Mesothelial cell of epicardium (in vitro differentiated cells): ENCODE data around the gene RAB27B. TPM values are rescaled to one million over a fixed set of nuclear protein-coding genes. Genes with fewer than 3 reads are reported as not detected.

Source experiments
- DNase-seq, 2 experiments: peaks; one replicate each; pipeline ENCODE4 v3.0.0; 2021; ENCODE audit warnings: low spot score in 2 of 2; ENCODE audit not compliant: unreplicated experiment in 2 of 2
- H3K27ac Mint-ChIP-seq: 2 replicates; pipeline ENCODE4 v1.8.0; 2021; ENCODE audit warnings: mixed read lengths
- H3K27me3 Mint-ChIP-seq: 2 replicates; pipeline ENCODE4 v1.8.0; 2021; ENCODE audit warnings: low read depth, mixed read lengths
- H3K36me3 Mint-ChIP-seq: 2 replicates; pipeline ENCODE4 v1.8.0; 2021; ENCODE audit warnings: mixed read lengths
- H3K4me1 Mint-ChIP-seq: 2 replicates; pipeline ENCODE4 v1.8.0; 2021; ENCODE audit warnings: mixed read lengths
- H3K4me3 Mint-ChIP-seq: 2 replicates; pipeline ENCODE4 v1.8.0; 2021; ENCODE audit warnings: mild to moderate bottlenecking, moderate library complexity, mixed read lengths
- H3K9me3 Mint-ChIP-seq: 2 replicates; pipeline ENCODE4 v1.8.0; 2021; ENCODE audit warnings: mixed read lengths
- CTCF ChIP-seq: fragments of 200-600 bp; sonication (generic); IDR thresholded peaks from one replicate; pipeline ENCODE4 v1.5.0; 2021; ENCODE audit warnings: antibody characterized with exemption; ENCODE audit not compliant: unreplicated experiment
- total RNA-seq: library from RNA; stranded (reverse); gene quantifications from 3 replicates; pipeline ENCODE4 v1.2.1, GENCODE V29; 2021

RAB27B gene
- total RNA-seq, 1 donor from 2014 or later, result 0.98 TPM

DNA sequence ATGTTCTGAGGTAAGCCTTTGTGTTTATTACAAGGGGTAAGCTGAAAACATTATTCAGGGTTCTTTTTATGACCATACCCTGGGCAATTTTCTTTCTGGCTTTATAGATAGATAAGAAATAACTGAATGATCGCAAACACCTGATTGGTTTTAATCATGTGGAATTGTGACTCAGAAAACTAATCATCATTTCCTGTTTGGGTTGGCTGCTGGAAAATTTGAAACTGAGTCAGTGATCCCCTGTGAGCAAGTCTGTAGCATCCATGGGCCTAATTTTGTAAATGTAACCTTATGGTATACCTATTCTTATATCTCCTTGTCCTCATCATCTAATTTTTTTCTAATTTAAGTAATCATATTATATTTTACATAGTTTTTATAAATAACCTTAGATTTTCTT lies 96.7 kb downstream of the RAB27B start:
- no peaks in the 10 kb centered on the region for H3K9me3 Mint-ChIP-seq
- TF ChIP-seq CTCF, result no peak
- no peak overlapping the region for H3K27ac Mint-ChIP-seq
- no peaks in the 10 kb centered on the region for H3K4me1 Mint-ChIP-seq
- H3K27me3 Mint-ChIP-seq, result no peaks in the 10 kb centered on the region
- no peaks in the 10 kb centered on the region for H3K36me3 Mint-ChIP-seq
- no peak overlapping the region for H3K4me3 Mint-ChIP-seq
- DNase-seq, result no peak

- H3K4me3 Mint-ChIP-seq, result no peak overlapping the region
- no peaks in the 10 kb centered on the region for H3K9me3 Mint-ChIP-seq
- no peak for DNase-seq
- no peak for TF ChIP-seq CTCF
- H3K27ac Mint-ChIP-seq, result no peak overlapping the region
- no peaks in the 10 kb centered on the region for H3K4me1 Mint-ChIP-seq
- H3K27me3 Mint-ChIP-seq, result no peaks in the 10 kb centered on the region
- no peaks in the 10 kb centered on the region for H3K36me3 Mint-ChIP-seq
Measured at GRCh38 chr18:54926593-54927325, 98.5 kb downstream of the RAB27B start.

GRCh38 chr18:54928236-54928635 lies 100.0 kb downstream of the RAB27B start:
- no peaks in the 10 kb centered on the region for H3K27me3 Mint-ChIP-seq
- TF ChIP-seq CTCF, result no peak
- H3K4me1 Mint-ChIP-seq, result no peaks in the 10 kb centered on the region
- no peak for DNase-seq
- H3K4me3 Mint-ChIP-seq, result no peak overlapping the region
- H3K9me3 Mint-ChIP-seq, result no peaks in the 10 kb centered on the region
- no peak overlapping the region for H3K27ac Mint-ChIP-seq
- no peaks in the 10 kb centered on the region for H3K36me3 Mint-ChIP-seq

- H3K4me1 Mint-ChIP-seq, result no peaks in the 10 kb centered on the region
- H3K4me3 Mint-ChIP-seq, result no peak overlapping the region
- H3K36me3 Mint-ChIP-seq, result no peaks in the 10 kb centered on the region
- no peaks in the 10 kb centered on the region for H3K27me3 Mint-ChIP-seq
- no peak for TF ChIP-seq CTCF
- H3K9me3 Mint-ChIP-seq, result no peaks in the 10 kb centered on the region
- no peak overlapping the region for H3K27ac Mint-ChIP-seq
- DNase-seq, result no peak
Measured at GRCh38 chr18:54931152-54931551, 102.9 kb downstream of the RAB27B start.

GRCh38 chr18:54932472-54932871 lies 104.2 kb downstream of the RAB27B start:
- H3K4me1 Mint-ChIP-seq, result no peaks in the 10 kb centered on the region
- no peak for TF ChIP-seq CTCF
- H3K27ac Mint-ChIP-seq, result no peak overlapping the region
- H3K36me3 Mint-ChIP-seq, result no peaks in the 10 kb centered on the region
- H3K27me3 Mint-ChIP-seq, result no peaks in the 10 kb centered on the region
- no peak for DNase-seq
- no peaks in the 10 kb centered on the region for H3K9me3 Mint-ChIP-seq
- no peak overlapping the region for H3K4me3 Mint-ChIP-seq
